Duodenal mucosa (tissue), 2 donors: ENCODE results near the gene RTL10.

Experiments
- H3K27ac ChIP-seq: one replicate; pipeline ENCODE4 v1.7.0; 2013; ENCODE audit warnings: low read depth, low read length
- H3K27me3 ChIP-seq, 2 donors: one replicate each; pipeline ENCODE4 v1.7.0; 2013; ENCODE audit warnings: low read length in 2 of 2, control low read depth in 1 of 2; ENCODE audit not compliant: insufficient read depth in 2 of 2, control insufficient read depth in 1 of 2
- H3K36me3 ChIP-seq, 2 donors: one replicate each; pipeline ENCODE4 v1.7.0; 2013; ENCODE audit warnings: low read length in 2 of 2, control low read depth in 1 of 2; ENCODE audit not compliant: insufficient read depth in 2 of 2, control insufficient read depth in 1 of 2
- H3K4me1 ChIP-seq, 2 donors: one replicate each; pipeline ENCODE4 v1.7.0; 2013; ENCODE audit warnings: low read length in 2 of 2, control low read depth in 1 of 2; ENCODE audit not compliant: insufficient read depth in 2 of 2, control insufficient read depth in 1 of 2
- H3K4me3 ChIP-seq, 2 donors: one replicate each; pipeline ENCODE4 v1.7.0; 2013; ENCODE audit warnings: low read length in 2 of 2, low read depth in 1 of 2
- H3K9ac ChIP-seq, 2 donors: one replicate each; pipeline ENCODE4 v1.7.0; 2013; ENCODE audit warnings: low read length in 2 of 2, low read depth in 1 of 2
- H3K9me3 ChIP-seq, 2 donors: one replicate each; pipeline ENCODE4 v1.7.0; 2013; ENCODE audit warnings: low read length in 2 of 2, control low read depth in 1 of 2; ENCODE audit not compliant: control insufficient read depth in 1 of 2

The RTL10 gene

GRCh38 chr22:19816372-19817119, 38.1 kb downstream of the RTL10 start:
- H3K4me1 ChIP-seq, result no peaks in the 10 kb centered on the region

DNA sequence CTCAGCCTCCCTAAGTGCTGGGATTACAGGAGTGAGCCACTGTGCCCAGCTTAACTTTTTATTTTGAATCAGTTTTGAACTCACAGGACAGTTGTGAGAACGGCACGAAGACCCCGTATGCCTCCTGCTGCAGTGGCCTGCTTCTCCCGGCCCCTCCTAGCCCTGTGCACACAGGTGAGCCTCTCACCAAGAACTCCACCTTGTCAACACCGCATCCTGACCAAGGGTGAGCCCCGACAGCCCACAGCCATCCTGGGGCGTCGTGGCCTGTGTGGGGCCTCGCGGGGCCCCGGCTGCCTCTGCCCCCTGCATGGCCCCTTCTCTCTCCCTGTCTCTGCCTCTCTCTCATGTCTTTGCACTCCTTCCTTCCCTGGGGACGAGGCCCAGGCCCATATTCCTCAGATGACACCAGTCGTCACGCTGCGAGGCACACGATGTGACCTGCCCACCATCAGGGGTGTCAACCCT, 38.8 kb downstream of the RTL10 start:
- Histone ChIP-seq H3K9me3 (no peaks in the 10 kb centered on the region), H3K27ac (no peak overlapping the region), H3K27me3 (no peaks in the 10 kb centered on the region), H3K4me1 (no peaks in the 10 kb centered on the region), H3K9ac (no peak overlapping the region), H3K36me3 (no peaks in the 10 kb centered on the region), H3K4me3 (no peak overlapping the region)

More at GRCh38 chr22:19816372-19817119, 38.1 kb downstream of the RTL10 start:
- Histone ChIP-seq H3K9ac (no peak overlapping the region), H3K27ac (no peak overlapping the region), H3K4me3 (no peak overlapping the region), H3K9me3 (no peaks in the 10 kb centered on the region), H3K27me3 (no peaks in the 10 kb centered on the region), H3K36me3 (no peaks in the 10 kb centered on the region)

DNA sequence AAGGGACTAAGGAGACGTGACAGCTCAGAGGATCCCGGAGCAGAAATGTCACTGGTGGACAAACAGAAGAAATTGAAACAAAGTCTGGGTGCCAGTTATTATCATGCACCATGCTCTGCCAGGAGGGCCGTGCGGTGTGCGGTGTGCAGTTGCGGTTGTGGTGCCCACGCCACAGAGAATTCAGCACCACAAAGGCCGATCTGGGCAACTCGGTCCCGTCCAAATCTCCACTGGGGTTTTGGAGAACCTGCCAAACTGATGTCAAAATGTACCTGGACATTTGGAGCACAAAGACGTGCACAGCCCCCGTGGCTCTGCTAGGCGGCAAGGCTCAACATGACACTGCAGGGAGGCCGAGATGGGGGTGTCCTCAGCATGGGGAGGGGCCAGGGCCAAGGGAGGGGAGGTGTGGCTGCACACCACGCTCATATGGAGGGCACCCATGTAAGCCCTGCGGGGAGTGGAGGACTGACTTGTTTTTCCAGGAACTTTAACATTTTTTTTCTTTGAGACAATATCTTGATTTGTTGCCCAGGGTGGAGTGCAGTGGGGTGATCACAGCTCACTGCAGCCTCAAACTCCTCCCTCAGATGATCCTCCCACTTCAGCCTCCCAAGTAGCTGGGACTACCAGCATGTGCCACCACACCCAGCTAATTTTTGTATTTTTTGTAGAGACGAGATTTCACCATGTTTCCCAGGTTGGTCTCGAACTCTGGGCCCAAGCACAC, 39.4 kb downstream of the RTL10 start:
- H3K9me3 ChIP-seq, result no peaks in the 10 kb centered on the region
- H3K27me3 ChIP-seq, result no peaks in the 10 kb centered on the region
- no peak overlapping the region for H3K4me3 ChIP-seq
- H3K9ac ChIP-seq, result no peak overlapping the region
- H3K27ac ChIP-seq, result no peak overlapping the region
- no peaks in the 10 kb centered on the region for H3K36me3 ChIP-seq
- H3K4me1 ChIP-seq, result no peaks in the 10 kb centered on the region

- no peaks in the 10 kb centered on the region for H3K36me3 ChIP-seq
- no peaks in the 10 kb centered on the region for H3K4me1 ChIP-seq
- H3K4me3 ChIP-seq, result no peak overlapping the region
- H3K27me3 ChIP-seq, result no peaks in the 10 kb centered on the region
- no peak overlapping the region for H3K27ac ChIP-seq
- no peak overlapping the region for H3K9ac ChIP-seq
- no peaks in the 10 kb centered on the region for H3K9me3 ChIP-seq
Measured at GRCh38 chr22:19814428-19814827, 40.2 kb downstream of the RTL10 start.

DNA sequence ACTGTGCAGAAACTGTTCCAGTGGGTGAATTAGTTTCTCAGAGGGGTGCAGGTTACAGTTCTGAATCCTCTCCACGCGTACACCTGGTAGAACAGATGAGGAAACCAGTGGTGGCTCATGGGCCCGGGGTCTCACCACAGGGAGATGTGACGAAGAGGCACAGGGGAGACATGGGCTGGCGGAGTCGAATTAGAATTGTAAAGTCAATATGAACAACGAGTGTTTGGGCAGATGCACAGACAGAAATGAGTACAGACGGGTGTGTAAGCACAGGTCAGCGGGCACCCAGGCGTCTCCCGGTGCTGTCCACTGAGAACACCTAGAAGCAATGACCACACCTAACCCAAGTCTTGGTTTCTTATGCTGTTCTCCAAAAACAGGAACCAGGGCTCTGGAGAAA, 41.8 kb downstream of the RTL10 start:
- Histone ChIP-seq H3K4me3 (no peak overlapping the region), H3K9ac (no peak overlapping the region), H3K4me1 (no peaks in the 10 kb centered on the region), H3K27me3 (no peaks in the 10 kb centered on the region), H3K9me3 (no peaks in the 10 kb centered on the region), H3K27ac (no peak overlapping the region), H3K36me3 (no peaks in the 10 kb centered on the region)

GRCh38 chr22:19811811-19812771, 42.6 kb downstream of the RTL10 start:
- no peak overlapping the region for H3K27ac ChIP-seq
- no peaks in the 10 kb centered on the region for H3K36me3 ChIP-seq
- no peaks in the 10 kb centered on the region for H3K9me3 ChIP-seq
- H3K4me1 ChIP-seq, result peaks cover 0 to under 1% of the 10 kb centered on the region in 2 donors
- no peak overlapping the region for H3K4me3 ChIP-seq
- H3K9ac ChIP-seq, result no peak overlapping the region
- H3K27me3 ChIP-seq, result no peaks in the 10 kb centered on the region

DNA sequence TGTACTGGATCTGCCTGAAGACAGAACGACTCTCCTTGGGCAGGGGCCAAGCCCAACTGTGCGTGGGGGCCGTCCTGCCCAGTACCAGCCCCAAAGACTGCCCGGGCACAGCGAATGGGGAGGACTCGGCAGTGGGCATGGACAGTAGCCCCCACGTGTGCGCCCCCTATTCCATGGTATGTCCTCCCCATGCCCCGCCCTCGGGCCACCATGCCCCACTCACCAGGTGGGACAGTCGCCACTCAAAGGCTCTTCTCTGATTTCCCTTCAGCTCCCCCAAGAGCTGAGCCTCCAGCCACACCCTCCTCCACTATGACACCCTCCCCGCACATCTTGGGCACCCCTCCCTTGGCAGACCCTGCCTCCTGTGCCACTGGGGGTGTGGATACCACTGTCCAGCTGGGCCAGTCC, 43.5 kb downstream of the RTL10 start:
- Histone ChIP-seq H3K4me3 (no peak overlapping the region), H3K27me3 (no peaks in the 10 kb centered on the region), H3K9ac (no peak overlapping the region), H3K4me1 (peaks cover 7 to 9% of the 10 kb centered on the region in 2 donors), H3K27ac (no peak overlapping the region), H3K36me3 (no peaks in the 10 kb centered on the region), H3K9me3 (no peaks in the 10 kb centered on the region)

DNA sequence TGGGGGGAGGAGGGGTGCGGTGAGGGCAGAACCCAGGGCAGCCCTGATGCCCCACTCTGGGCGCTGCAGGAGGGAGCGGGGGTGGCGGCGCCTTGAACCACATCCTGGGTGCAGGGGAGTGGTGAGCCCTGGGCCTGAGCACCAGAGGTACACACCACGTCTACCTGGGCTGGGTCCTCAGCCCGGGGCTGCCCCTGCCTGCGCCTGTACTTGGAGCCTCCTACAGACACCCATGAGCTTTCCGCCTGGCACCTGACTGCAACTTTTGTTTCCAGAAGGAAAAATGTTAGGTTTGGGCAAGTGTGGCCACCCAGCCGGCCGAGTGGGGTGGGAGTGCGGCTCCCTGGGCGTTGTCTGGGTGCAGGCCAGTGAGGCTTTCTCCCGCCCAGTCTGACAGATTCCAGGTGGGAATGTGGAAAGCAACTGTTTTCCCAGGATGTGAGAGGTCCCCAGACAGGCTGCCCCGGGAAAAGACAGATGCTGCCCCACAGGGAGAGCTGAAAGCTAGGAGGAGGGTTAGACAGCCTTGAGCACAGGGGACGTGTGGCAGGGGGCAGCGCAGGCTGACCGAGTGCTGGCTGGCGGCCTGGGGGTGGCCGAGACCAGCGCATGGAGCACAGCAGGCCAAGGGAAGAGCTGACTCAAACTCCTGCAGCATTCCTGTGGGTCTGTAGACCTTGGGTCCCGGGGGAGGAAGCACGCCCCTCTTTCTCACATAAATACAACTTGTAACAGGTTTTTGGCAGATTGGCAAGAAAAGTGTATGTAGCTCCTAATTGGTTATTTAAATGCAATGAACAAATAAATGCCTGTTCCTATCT, 44.1 kb downstream of the RTL10 start:
- H3K27me3 ChIP-seq, result no peaks in the 10 kb centered on the region
- no peak overlapping the region for H3K9ac ChIP-seq
- no peak overlapping the region for H3K27ac ChIP-seq
- peaks cover 12% of the 10 kb centered on the region in 2 donors for H3K4me1 ChIP-seq
- no peak overlapping the region for H3K4me3 ChIP-seq
- H3K9me3 ChIP-seq, result no peaks in the 10 kb centered on the region
- no peaks in the 10 kb centered on the region for H3K36me3 ChIP-seq

DNA sequence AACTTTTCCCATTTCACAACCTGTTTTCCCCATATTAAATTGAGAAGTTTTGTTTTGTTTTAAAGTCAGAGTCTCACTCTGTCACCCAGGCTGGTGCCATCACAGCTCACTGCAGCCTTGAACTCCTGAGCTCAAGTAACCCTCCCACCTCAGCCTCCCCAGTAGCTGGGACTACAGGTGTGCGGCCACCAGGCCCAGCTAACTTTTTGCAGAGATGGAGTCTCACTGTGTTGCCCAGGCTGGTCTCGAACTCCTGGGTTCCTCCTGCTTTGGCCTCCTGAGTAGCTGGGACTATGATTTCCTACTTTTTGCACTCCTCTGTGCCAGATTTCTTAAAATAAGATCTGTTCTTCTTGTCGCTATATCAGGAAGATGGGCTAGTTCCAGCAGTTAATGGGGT, 44.9 kb downstream of the RTL10 start:
- H3K9me3 ChIP-seq, result no peaks in the 10 kb centered on the region
- H3K9ac ChIP-seq, result no peak overlapping the region
- H3K27me3 ChIP-seq, result no peaks in the 10 kb centered on the region
- H3K4me3 ChIP-seq, result no peak overlapping the region
- H3K27ac ChIP-seq, result no peak overlapping the region
- peaks cover 12% of the 10 kb centered on the region in 2 donors for H3K4me1 ChIP-seq
- no peaks in the 10 kb centered on the region for H3K36me3 ChIP-seq
